CD4-positive, alpha-beta T cell treated with Interleukin-6 for 4 hours (primary cell): Measurements from ENCODE around the gene MACROD2.
"Not testable (repeated sequence)": the region's sequence is repeated elsewhere in the genome, so short reads cannot be mapped to it uniquely, and the experiment has no call there.

ENCODE experiments used
- DNase-seq: peaks from one replicate; pipeline ENCODE4 v3.0.0-alpha.2; 2020; ENCODE audit warnings: mixed read lengths

MACROD2 gene

GRCh38 chr20:15976047-15976736, 1980.9 kb downstream of the MACROD2 start:
- no peak for DNase-seq

- DNase-seq: no peak
Observed at GRCh38 chr20:15977026-15977425, 1981.7 kb downstream of the MACROD2 start.

GRCh38 chr20:15977758-15978157, 1982.4 kb downstream of the MACROD2 start:
- DNase-seq: no peak

- not testable (repeated sequence) for DNase-seq
Observed at GRCh38 chr20:15985494-15986368, 1990.4 kb downstream of the MACROD2 start.

GRCh38 chr20:15986690-15987089, 1991.4 kb downstream of the MACROD2 start:
- DNase-seq: no peak

- DNase-seq: no peak
Observed at GRCh38 chr20:15991279-15991678, 1996.0 kb downstream of the MACROD2 start.

GRCh38 chr20:15992564-15992963, 1997.2 kb downstream of the MACROD2 start:
- no peak for DNase-seq

- DNase-seq: no peak
Observed at GRCh38 chr20:16000112-16000511, 2004.8 kb downstream of the MACROD2 start.

- DNase-seq: no peak
Observed at GRCh38 chr20:16001286-16001685, 2006.0 kb downstream of the MACROD2 start.

- no peak for DNase-seq
Observed at GRCh38 chr20:16003310-16003709, 2008.0 kb downstream of the MACROD2 start.

- DNase-seq: no peak
Observed at GRCh38 chr20:16004108-16004854, 2009.0 kb downstream of the MACROD2 start.

GRCh38 chr20:16005021-16005914, 2010.0 kb downstream of the MACROD2 start:
- no peak for DNase-seq

- DNase-seq: no peak
Observed at GRCh38 chr20:16005915-16006493, 2010.7 kb downstream of the MACROD2 start.

GRCh38 chr20:16007164-16007563, 2011.8 kb downstream of the MACROD2 start:
- DNase-seq: no peak

- DNase-seq: no peak
Observed at GRCh38 chr20:16007962-16008361, 2012.6 kb downstream of the MACROD2 start.

- no peak for DNase-seq
Observed at GRCh38 chr20:16011056-16011455, 2015.7 kb downstream of the MACROD2 start.

GRCh38 chr20:16011519-16011918, 2016.2 kb downstream of the MACROD2 start:
- DNase-seq: no peak

- DNase-seq: not testable (repeated sequence)
Observed at GRCh38 chr20:16012934-16013333, 2017.6 kb downstream of the MACROD2 start.

- DNase-seq: no peak
Observed at GRCh38 chr20:16013631-16014030, 2018.3 kb downstream of the MACROD2 start.

GRCh38 chr20:16014436-16014835, 2019.1 kb downstream of the MACROD2 start:
- DNase-seq: no peak

GRCh38 chr20:16017656-16018055, 2022.3 kb downstream of the MACROD2 start:
- DNase-seq: no peak

GRCh38 chr20:16018881-16019280, 2023.6 kb downstream of the MACROD2 start:
- no peak for DNase-seq
